Activated CD8-positive, alpha-beta memory T cell treated with anti-CD3 and anti-CD28 coated beads, Interleukin-2, amount 50 U/mL, for 4 hours (primary cell): ENCODE results near the gene CLEC2L.

Experiments used
- DNase-seq: peaks from one replicate; pipeline ENCODE4 v3.0.0-alpha.2; 2020

The CLEC2L gene

DNA sequence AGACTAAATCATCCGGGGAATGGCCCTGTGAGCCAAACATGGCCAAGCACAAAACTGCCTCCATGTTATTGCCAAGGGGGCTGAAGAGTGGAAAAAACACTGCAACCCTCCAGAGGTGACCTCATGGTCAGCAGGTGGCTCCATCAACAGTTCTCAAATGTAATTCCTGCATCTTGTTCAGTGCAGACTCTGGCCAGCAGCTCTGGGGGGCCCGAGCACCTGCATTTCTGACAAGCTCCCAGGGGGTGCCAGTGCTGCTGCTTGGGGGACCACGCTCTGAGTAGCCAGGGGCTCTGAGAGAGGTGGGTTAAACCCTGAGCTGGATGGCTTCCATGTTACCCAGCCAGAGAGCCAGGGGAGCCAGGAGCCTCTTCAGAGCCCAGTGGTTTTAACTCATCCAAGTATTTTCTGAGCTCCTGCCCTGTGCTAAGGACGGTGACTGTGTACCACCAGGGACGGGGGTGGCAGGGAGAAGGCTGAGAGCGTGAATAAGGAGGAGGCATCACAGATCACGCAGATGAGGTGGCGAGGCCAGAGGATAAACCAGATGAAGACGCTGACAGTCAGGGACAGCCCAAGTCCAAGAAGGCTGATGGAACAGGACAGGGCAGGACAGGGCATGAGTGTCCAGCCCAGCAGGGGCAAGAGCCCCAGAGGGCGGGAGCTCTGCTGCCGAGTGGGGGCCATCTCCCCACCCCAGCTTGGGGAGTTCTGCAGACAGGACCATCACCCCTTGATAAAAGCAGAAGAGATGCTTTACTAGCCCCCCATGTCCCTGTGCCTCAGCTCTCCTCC, 52.9 kb downstream of the CLEC2L start:
- no peak for DNase-seq

DNA sequence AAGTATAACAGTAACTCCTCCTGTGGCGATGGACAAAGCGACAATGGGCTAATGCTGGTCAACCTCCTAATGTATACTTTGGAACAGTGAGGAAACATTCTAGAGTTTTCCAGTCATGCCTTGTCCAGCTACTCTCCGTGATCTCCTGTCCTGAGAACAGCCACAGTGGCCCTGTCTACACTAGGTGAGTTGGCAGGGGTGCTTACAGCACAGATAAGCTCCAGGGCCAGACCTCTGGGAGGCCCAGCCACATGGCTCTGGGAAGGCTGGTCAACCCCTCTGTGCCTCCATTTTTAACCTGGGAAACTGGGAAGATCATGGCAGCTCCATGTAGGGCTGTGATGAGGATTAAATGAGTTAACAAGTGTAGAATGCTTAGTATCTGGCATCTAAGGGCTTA, 57.0 kb downstream of the CLEC2L start:
- no peak for DNase-seq

DNA sequence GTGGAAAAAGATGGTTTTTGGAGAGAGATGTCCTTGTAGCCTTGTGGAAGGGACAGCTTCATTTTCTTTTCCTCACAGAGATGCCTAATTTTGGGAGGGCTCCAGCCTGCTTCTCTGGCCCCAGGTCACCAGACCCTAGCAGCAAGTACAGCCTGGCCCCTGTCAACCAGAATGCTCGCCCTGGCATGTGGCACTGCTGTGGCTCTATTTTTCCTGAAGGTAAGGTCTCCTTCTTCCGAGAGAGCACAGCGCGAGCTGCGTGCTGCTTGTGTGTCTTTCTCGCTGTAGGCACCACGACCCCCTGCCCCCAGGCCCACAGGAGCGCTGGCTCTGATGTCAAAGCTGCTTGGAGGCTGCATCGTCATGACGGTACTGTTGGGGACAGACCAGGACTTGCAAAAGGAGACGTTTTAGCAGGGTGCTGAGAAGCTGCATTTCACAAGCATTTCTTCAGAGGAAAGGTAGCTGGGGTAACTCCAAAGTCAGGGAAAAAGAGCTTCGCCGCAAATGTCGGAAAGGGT, 58.7 kb downstream of the CLEC2L start:
- no peak for DNase-seq

DNA sequence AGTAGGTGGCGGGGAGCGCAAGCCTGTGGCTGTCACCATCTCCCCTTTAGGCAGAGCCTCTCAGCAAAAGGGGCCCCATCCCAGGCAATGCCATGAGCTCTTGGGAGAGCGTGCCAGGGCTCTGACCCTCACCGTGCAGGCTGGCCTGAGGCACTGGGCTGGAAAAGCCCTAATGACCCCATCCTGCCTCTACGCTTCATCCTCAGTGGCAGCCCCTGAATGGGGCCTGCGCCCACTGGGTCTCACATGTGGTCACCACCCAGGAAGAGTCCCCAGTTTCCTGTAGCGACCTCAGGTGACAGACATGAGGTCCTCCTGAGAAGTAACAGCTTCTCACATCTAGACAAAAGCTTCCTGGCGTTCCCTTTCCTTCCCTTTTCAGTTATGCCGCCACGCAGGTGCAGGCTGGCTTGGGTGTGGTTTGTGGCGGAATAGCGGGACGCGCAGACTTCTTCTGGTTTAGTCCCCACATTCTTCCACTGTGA, 59.2 kb downstream of the CLEC2L start:
- DNase-seq = no peak

DNA sequence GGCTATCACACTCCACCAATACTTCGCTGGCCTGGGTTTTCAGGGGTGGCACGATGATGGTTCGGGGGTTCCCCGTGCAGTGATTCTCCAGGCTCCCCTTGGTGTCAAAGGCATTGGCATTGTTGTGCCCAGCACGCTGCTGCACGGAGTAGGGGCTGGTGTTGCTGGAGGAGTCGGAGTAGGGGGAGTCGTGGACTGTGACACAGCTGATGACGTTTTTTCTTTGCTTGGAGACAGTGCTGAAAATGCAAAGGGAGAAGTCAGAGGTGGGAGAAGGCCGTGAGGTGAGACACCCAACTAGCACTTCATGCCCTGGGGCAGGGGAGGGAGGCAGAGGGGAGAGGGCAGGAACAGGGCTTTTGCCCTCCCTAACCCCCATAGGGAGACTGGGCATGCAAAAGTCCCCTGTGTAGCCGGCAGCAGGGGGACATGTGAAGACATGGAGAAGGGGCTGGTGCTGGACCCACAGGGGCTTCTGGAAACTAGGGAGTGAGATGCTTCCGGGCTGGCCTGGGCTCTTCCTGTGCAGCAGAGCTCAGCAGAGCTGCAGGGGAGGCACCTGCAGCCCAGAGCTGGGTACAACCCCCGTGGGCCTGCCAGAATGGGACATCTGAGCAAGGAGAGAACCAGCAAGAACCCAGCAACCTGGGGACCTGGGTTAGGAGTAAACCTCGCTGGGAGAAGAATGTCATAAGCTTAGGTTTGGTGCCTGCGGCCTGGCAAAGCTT, 60.5 kb downstream of the CLEC2L start:
- no peak for DNase-seq

DNA sequence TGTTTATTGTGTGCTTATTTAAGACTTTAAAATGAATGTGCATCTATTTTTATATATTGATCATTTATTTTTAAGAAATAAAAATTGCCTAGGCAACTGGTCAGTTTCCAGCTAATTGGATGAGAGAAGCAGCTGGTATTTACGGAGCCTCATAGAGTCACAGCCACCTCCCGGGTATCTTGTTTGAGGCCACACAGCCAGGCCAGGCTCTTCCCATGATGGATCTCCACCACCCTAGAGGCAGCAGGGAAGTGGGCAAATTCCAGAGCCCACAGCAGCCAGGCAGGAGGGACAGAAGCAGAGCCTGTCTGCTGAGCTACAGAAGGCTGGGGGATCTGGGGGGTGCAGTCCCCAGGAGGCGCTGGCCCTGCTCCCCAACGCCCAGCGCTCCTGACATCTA, 61.6 kb downstream of the CLEC2L start:
- DNase-seq = no peak

DNA sequence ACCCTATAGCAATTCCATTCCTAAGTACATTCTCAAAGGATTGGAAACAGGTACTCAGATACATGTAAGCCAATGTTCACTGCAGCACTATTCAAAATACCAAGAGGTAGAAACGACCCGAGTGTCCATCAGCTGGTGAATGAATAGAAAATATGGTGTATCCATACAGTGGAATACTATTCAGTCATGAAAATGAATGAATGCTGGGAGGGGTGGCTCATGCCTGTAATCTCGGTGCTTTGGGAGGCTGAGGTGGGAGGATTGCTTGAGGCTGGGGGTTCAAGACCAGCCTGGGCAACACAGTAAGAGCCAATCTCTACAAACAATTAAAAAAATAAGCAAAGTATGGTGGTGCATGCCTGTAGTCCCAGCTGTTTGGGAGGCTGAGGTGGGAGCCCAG, 62.8 kb downstream of the CLEC2L start:
- DNase-seq = no peak

DNA sequence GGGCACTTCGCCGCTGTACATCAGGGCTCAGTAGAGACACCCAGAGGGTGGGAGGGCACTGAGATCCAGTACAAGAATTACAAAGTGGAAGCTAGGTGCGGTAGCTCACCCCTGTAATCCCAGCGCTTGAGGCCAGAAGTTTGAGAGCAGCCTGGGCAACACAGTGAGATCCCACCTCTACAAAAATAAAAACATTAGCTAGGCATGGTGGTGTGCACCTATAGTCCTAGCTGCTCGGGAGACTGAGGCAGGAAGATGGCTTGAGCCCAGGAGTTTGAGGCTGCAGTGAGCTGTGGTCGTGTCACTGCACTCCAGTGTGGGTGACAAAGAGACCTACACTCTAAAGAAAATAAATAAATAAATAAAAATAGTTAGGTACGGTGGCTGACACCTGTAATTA, 64.0 kb downstream of the CLEC2L start:
- DNase-seq = no peak

DNA sequence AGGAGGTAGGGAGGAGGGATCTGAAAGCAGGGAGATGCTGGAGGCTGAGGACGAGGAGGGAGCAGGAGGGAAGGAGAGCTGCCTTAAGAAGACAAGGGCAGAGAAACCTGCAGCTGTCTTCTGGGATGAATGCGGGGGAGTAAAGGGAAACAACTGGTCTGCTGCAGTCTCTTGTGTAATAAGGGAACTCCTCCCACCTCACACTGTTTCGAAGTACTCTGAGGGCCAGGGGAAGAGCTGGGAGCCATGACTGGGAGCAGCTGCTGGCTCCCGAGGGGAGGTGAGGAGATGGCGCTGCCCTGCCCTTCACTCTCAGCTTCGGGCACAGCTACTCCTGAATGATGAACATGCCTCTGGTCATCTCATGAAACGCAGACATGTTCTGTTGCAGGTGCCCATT, 65.1 kb downstream of the CLEC2L start:
- no peak for DNase-seq

DNA sequence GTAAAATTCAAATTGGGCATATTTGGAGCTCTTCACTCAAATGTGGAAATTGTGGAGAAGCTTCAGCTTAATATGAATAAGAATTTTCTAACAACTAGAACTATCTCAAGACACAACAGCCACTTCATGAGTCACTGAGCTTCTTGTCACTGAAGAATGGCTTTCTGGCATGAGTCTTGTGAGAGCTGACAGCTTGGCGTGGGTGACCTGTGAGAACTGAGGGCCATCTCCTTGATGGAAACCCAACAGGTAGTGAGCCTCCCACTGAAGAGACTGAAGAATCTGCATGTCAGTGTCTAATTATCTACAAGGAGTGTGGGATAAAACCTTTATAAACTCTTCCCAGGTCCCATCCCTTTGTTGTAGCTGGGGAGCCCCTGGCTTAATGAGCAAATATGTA, 66.0 kb downstream of the CLEC2L start:
- no peak for DNase-seq

DNA sequence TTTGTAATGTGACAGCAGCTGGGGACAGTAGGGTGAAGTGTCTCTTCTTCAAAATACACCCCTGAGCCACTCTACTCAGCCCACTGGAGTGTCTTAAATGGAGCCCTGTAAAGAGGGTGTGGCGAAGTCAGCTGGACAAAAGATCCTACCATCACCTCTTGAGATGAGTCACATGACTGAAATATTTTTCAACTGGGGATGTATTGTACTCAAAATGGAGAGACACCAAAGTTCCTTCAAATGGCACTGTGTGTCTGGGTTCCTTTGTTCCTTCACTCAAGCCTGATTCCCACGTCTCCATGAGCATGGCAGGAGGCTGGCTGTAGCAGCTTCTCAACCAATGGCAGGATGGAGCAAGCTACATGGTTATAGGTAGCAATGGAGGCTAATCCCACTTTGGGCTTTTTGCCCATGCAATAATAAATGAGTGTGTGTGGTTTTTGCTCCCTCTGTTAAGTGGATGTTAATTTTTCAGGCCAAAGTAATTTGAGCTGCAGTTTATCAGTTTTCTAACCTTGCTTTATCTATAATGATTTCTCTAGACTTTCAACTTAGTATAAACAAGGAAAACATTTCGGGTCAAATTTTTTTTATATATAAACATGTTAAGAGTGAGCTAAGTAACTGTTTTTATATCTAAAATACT, 68.2 kb downstream of the CLEC2L start:
- no peak for DNase-seq

DNA sequence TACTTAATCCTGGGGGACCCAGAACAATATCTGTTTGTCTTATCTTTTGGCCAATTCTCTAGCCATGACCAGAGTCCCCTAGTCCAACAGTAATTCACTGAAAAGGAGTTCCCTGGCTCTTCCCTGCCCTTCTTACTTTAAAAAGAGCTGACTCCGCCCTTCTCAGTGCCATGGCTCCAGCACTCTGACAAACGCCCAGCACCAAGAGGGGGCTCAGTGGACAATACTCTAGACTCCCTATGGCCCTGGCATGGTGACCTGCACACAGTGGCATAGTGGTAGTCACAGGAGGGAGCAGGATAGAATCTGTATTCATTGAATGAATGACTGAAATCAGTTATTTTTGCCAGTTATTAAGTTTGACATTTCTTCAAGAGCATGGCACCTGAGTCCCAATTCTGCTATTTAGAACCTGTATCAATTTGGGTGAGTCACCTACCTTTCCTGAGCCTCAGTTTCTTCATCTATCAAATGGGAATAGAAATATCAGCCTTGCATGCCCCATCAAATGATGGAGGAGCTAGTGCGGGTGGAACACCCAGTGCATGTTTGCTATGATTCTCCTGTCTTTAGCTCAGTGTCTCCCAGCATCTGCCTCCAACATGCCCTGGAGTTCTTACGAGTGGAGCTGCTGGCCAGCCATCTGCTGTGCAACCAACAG, 69.4 kb downstream of the CLEC2L start:
- no peak for DNase-seq

DNA sequence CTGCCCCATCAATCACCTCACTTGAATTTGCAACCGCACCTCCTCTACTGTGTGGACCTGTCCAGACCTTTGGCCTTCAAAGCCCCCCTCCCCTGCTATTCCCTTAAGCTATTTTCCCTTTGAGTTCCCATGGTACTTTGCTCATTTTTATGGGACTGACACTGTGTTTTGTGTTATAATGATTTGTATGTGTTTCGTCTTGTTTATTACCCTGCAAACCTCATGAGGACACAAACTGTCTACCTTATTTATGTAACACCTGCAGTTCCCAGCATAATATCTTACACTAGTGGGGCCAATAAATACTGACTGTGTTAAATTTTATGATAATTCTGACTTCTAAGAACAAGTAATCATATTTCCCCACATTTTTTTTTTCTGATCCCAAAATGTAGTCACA, 70.6 kb downstream of the CLEC2L start:
- no peak for DNase-seq
